CD4-positive, CD25-positive, alpha-beta regulatory T cell (primary cell): ENCODE results near the gene JMJD1C. TPM values are rescaled to one million over a fixed set of nuclear protein-coding genes. Genes with fewer than 3 reads are reported as not detected.
A peak's percentile ranks its signal among the peaks of the same experiment; 100 is the strongest.

Source experiments
- ATAC-seq, 2 donors: fragments of 150-1000 bp; cut with Tn5 transposase; one replicate each; pipeline ENCODE4 v1.10.0; 2021; ENCODE audit warnings: low read depth in 2 of 2, moderate number of reproducible peaks in 2 of 2, moderate library complexity in 1 of 2
- DNase-seq, 3 donors: peaks; one replicate each; pipeline versions ENCODE4 v3.0.0 to v3.0.0-alpha.2; 2012 to 2022; ENCODE audit warnings: mixed read lengths in 1 of 3
- H3K27ac ChIP-seq: one replicate; pipeline ENCODE4 v1.7.0; 2013; ENCODE audit warnings: mild to moderate bottlenecking, low read length; ENCODE audit not compliant: insufficient read depth, poor library complexity, severe bottlenecking
- H3K27me3 ChIP-seq: one replicate; pipeline ENCODE4 v1.7.0; 2013; ENCODE audit warnings: low read length; ENCODE audit not compliant: control insufficient read depth, insufficient read depth
- H3K36me3 ChIP-seq: one replicate; pipeline ENCODE4 v1.7.0; 2013; ENCODE audit warnings: mild to moderate bottlenecking, low read length, moderate library complexity; ENCODE audit not compliant: control insufficient read depth, insufficient read depth
- H3K4me1 ChIP-seq: 2 replicates; pipeline ENCODE4 v1.7.0; 2013; ENCODE audit warnings: mild to moderate bottlenecking, low read length; ENCODE audit not compliant: insufficient read depth, control insufficient read depth, poor library complexity, severe bottlenecking
- H3K4me3 ChIP-seq: one replicate; pipeline ENCODE4 v1.7.0; 2013; ENCODE audit warnings: low read depth, mild to moderate bottlenecking, low read length, moderate library complexity
- H3K9me3 ChIP-seq, 2 experiments: 1 replicate in 1 of 2; 2 replicates in 1 of 2; pipeline ENCODE4 v1.7.0; 2013; ENCODE audit warnings: low read length in 2 of 2, mild to moderate bottlenecking in 1 of 2, moderate library complexity in 1 of 2; ENCODE audit not compliant: control insufficient read depth in 2 of 2
- H3K27ac Mint-ChIP-seq, 3 donors: one replicate each; pipeline ENCODE4 v1.8.0; 2020 to 2022; ENCODE audit warnings: mild to moderate bottlenecking in 3 of 3, mixed read lengths in 3 of 3, moderate library complexity in 2 of 3
- H3K27me3 Mint-ChIP-seq: one replicate; pipeline ENCODE4 v1.8.0; 2022; ENCODE audit warnings: mild to moderate bottlenecking, mixed read lengths
- H3K36me3 Mint-ChIP-seq: one replicate; pipeline ENCODE4 v1.8.0; 2020; ENCODE audit warnings: mixed read lengths
- H3K4me1 Mint-ChIP-seq, 4 donors: one replicate each; pipeline ENCODE4 v1.8.0; 2020 to 2022; ENCODE audit warnings: mixed read lengths in 4 of 4, mild to moderate bottlenecking in 1 of 4
- H3K4me3 Mint-ChIP-seq, 4 donors: one replicate each; pipeline ENCODE4 v1.8.0; 2020 to 2022; ENCODE audit warnings: mild to moderate bottlenecking in 4 of 4, mixed read lengths in 4 of 4, moderate library complexity in 3 of 4
- H3K9me3 Mint-ChIP-seq, 7 donors: one replicate each; pipeline ENCODE4 v1.8.0; 2020 to 2022; ENCODE audit warnings: mixed read lengths in 7 of 7, mild to moderate bottlenecking in 3 of 7, moderate library complexity in 2 of 7
- polyA plus RNA-seq, 4 donors: library from polyadenylated mRNA; unstranded; fragments of 300-500 nt; fragmentation: Illumina TruSeq; gene quantifications; one replicate each; pipeline ENCODE4 v1.2.3, GENCODE V29; 2021
- total RNA-seq: library from RNA; stranded (reverse); gene quantifications from one replicate; pipeline ENCODE4 v1.2.3, GENCODE V29; 2022

Gene JMJD1C
- total and polyA plus RNA-seq, 5 donors from 2014 or later = 35.5 to 222 (median 46.4) TPM

DNA sequence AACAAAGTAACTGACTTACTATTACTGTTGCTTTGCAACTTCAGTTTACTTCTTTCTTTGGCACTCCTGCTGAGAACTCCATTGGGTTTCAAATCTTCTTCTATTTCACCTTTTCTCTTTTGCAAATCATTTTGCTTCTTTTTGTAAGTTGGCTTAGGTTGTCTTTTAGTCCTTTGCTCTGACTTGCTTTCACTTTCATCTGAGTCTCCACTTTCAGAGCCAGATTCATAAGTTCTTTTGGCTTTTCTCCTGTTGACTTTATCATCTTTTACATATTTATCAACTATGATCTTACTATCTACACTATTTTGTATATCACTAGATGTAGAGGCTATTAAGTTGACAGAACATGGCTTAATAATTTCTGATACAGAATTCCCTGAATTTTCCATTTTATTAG is 259.2 kb downstream of the JMJD1C start:
- H3K4me1 Mint-ChIP-seq = peaks cover 21 to 57% (median 46%) of the 10 kb centered on the region in 4 donors
- Histone ChIP-seq H3K27ac (peak overlapping the region; percentile 42), H3K4me1 (peaks cover 38% of the 10 kb centered on the region), H3K4me3 (peak overlapping the region; percentile 61), H3K36me3 (peaks cover 27% of the 10 kb centered on the region), H3K9me3 (no peaks in the 10 kb centered on the region), H3K27me3 (no peaks in the 10 kb centered on the region)
- peak in 1 of 3 donors; percentile 58 for DNase-seq
- peak overlapping the region in 1 of 3 donors; percentile 8 for H3K27ac Mint-ChIP-seq
- peak overlapping the region in 3 of 4 donors; percentile 13 to 86 (median 59) for H3K4me3 Mint-ChIP-seq
- H3K27me3 Mint-ChIP-seq = no peaks in the 10 kb centered on the region
- ATAC-seq = no peak
- peaks cover 35% of the 10 kb centered on the region for H3K36me3 Mint-ChIP-seq
- H3K9me3 Mint-ChIP-seq = no peaks in the 10 kb centered on the region

DNA sequence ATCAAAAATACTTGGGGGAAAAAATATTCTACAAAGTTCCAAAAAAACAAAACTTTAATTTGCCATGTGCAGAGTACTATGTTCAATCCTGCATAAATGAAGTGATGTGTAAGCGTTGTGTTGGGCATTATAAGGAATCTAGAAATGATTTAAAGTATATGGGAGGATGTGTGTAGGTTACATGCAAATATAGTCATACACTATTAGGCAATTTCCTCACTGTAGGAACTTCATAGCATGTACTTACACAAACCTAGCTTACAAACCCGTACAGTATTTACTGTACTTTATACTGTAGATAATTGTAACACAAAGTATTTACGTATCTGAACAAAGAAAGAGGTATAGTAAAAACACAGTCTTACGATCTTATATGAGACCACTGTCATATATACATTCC is 260.4 kb downstream of the JMJD1C start:
- Mint-ChIP-seq H3K4me3 (peak overlapping the region; percentile 6 to 92 (median 74)), H3K9me3 (no peaks in the 10 kb centered on the region), H3K27me3 (no peaks in the 10 kb centered on the region), H3K36me3 (peaks cover 28% of the 10 kb centered on the region), H3K27ac (peak overlapping the region in 2 of 3 donors; percentile 27 to 64), H3K4me1 (peaks cover 27 to 49% (median 40%) of the 10 kb centered on the region in 4 donors)
- Histone ChIP-seq H3K9me3 (no peaks in the 10 kb centered on the region), H3K27ac (no peak overlapping the region), H3K4me1 (peaks cover 36% of the 10 kb centered on the region), H3K27me3 (no peaks in the 10 kb centered on the region), H3K36me3 (peaks cover 32% of the 10 kb centered on the region), H3K4me3 (peak overlapping the region; percentile 79)
- ATAC-seq (no peak), DNase-seq (no peak)

DNA sequence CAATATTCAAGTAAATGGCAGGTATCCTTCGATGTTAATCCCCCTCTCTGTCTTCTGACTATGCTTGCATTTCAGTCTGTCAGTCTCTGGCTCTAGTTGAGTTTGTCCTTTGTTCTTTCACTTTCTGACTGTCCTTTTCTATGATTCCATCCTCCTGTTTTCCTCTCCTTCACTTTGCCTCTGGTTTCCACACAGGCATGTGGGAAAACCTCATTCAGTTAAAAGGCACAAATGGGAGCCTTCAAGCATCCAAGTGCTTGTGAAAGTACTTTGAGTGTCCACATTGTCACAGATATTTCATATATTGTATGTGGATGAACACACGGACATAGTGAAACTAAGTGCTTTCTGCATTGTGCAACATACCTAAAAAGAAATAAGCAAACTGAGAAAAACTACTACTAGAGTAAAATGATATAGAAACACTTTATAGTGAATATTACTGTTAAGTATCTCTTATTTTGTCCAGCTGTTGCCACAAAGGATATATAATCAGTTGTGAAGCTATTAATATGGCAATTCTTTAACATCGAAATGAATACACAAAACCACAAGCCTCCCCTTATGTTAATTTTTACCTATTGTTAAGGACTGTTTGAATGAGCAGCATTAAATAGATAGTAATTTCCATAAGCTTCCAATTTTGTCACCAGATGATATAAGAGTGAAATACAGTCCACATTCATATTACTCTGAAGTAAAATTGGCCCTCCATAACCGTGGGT is 260.9 kb downstream of the JMJD1C start:
- peak overlapping the region in 2 of 3 donors; percentile 27 to 64 for H3K27ac Mint-ChIP-seq
- ATAC-seq (no peak), DNase-seq (peak in 1 of 3 donors; percentile 16)
- H3K36me3 Mint-ChIP-seq = peaks cover 27% of the 10 kb centered on the region
- no peaks in the 10 kb centered on the region for H3K27me3 Mint-ChIP-seq
- Histone ChIP-seq H3K36me3 (peaks cover 35% of the 10 kb centered on the region), H3K4me3 (peak overlapping the region; percentile 79), H3K9me3 (no peaks in the 10 kb centered on the region), H3K4me1 (peaks cover 35% of the 10 kb centered on the region), H3K27ac (no peak overlapping the region), H3K27me3 (no peaks in the 10 kb centered on the region)
- H3K4me1 Mint-ChIP-seq = peaks cover 27 to 48% (median 37%) of the 10 kb centered on the region in 4 donors
- no peaks in the 10 kb centered on the region for H3K9me3 Mint-ChIP-seq
- peak overlapping the region; percentile 43 to 92 (median 74) for H3K4me3 Mint-ChIP-seq

DNA sequence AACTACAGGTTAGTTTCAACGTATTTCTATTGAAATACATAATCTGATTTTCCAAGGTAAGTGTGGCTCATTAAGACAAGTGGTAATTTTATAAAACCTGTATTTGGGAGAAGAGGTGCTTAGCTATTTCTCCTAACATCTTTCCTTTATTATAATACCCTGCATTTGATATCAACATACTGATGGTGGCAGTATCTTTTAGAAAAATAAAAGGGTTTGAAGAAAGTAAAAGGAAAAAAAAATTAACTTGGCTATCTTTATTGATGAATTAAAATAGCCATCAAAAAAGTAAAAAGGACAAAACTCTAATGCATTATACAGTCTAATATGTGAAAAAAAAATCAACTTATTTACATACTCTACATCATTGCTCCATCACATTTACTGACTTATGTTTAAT is 264.7 kb downstream of the JMJD1C start:
- no peaks in the 10 kb centered on the region for H3K9me3 ChIP-seq
- no peak for DNase-seq
- H3K36me3 ChIP-seq = peaks cover 56% of the 10 kb centered on the region
- H3K36me3 Mint-ChIP-seq = peaks cover 26% of the 10 kb centered on the region
- no peaks in the 10 kb centered on the region for H3K9me3 Mint-ChIP-seq
- H3K27ac Mint-ChIP-seq = no peak overlapping the region
- peaks cover 14% of the 10 kb centered on the region for H3K4me1 ChIP-seq
- H3K27me3 Mint-ChIP-seq = no peaks in the 10 kb centered on the region
- no peak overlapping the region for H3K4me3 ChIP-seq
- ATAC-seq = no peak
- H3K27ac ChIP-seq = no peak overlapping the region
- H3K4me1 Mint-ChIP-seq = peaks cover 16 to 24% (median 21%) of the 10 kb centered on the region in 4 donors
- H3K4me3 Mint-ChIP-seq = no peak overlapping the region
- no peaks in the 10 kb centered on the region for H3K27me3 ChIP-seq

DNA sequence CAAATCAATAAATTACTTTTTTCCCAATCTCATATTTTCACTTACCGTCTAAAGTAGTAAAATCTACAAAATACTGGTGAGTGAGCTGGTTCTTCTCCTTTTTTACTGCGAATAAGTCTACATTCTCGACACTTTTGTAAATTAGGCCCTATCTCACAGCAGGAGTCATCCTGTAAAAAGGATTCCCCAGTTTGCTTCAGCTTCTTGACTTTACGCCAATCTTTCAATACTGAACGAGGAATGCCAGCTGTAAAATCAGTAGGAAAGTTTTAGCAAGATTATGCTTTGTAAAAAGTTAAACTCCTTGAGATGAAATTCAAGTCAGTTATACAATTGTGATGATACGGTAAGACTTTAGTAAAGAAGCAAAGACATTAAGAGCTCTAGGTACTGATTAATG is 265.3 kb downstream of the JMJD1C start:
- peaks cover 56% of the 10 kb centered on the region for H3K36me3 ChIP-seq
- Mint-ChIP-seq H3K4me3 (no peak overlapping the region), H3K9me3 (no peaks in the 10 kb centered on the region), H3K27ac (no peak overlapping the region), H3K4me1 (peaks cover 16 to 21% (median 17%) of the 10 kb centered on the region in 4 donors), H3K27me3 (no peaks in the 10 kb centered on the region), H3K36me3 (peaks cover 22% of the 10 kb centered on the region)
- no peaks in the 10 kb centered on the region for H3K27me3 ChIP-seq
- H3K27ac ChIP-seq = no peak overlapping the region
- DNase-seq = no peak
- no peak overlapping the region for H3K4me3 ChIP-seq
- H3K4me1 ChIP-seq = peaks cover 9% of the 10 kb centered on the region
- no peaks in the 10 kb centered on the region for H3K9me3 ChIP-seq
- ATAC-seq = no peak

DNA sequence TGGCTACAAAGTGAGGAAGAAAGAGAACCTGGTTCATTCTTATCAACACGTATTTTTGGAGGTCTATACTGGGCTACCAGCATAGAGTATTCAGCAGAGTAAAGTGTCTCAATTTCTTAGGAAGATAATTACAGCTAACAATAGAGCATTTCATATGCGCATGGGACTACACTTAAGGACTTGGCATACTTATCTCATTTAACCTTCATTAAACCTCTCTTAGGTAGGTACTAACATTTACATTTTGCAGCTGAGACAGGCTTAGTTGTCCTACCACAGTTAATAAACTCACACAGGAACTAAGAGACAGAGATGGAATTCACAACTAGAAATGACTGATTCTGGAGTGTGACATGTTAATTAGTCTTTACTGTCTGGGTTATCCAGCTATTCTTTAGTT is 266.1 kb downstream of the JMJD1C start:
- peaks cover 2% of the 10 kb centered on the region for H3K4me1 ChIP-seq
- ATAC-seq (no peak), DNase-seq (no peak)
- no peak overlapping the region for H3K27ac ChIP-seq
- no peak overlapping the region for H3K4me3 Mint-ChIP-seq
- H3K4me1 Mint-ChIP-seq = peaks cover 8 to 16% (median 11%) of the 10 kb centered on the region in 4 donors
- H3K36me3 ChIP-seq = peaks cover 59% of the 10 kb centered on the region
- no peaks in the 10 kb centered on the region for H3K9me3 ChIP-seq
- no peaks in the 10 kb centered on the region for H3K27me3 Mint-ChIP-seq
- H3K9me3 Mint-ChIP-seq = no peaks in the 10 kb centered on the region
- H3K27me3 ChIP-seq = no peaks in the 10 kb centered on the region
- peaks cover 18% of the 10 kb centered on the region for H3K36me3 Mint-ChIP-seq
- H3K4me3 ChIP-seq = no peak overlapping the region
- no peak overlapping the region for H3K27ac Mint-ChIP-seq

DNA sequence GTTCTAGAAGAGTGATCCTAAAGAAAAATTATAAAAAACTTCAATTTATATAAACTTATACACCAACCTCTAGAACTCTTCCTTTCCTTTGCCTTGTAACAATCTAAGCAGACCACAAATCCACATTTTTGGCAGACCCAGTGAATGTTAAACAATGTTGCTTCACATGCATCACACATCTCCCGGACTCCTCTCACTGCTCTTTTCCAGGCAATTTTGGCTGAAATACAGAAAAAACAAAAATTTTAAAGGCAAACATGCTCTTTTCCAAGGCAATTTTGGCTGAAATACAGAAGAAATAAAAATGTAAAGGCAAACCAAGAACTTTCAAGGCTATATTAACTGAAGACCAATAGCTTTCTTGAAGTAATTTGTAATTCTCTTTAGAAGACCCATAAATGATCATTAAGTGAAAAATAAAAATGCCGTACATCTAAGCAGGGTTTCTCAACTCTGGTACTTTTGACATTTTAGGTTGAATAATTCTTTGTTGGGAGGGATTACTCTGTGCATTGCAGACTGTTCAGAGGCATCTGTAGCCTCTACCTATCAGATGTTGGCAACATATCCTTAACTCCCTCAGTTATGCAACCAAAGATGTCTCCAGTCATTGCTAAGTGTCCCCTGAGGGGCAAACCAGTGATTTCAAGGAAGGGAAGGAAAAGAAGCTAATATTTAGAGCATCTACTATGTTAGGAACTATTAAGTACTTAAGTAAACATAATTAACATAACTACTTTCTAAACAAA is 268.3 kb downstream of the JMJD1C start:
- Mint-ChIP-seq H3K36me3 (peaks cover 27% of the 10 kb centered on the region), H3K27me3 (no peaks in the 10 kb centered on the region), H3K27ac (peak overlapping the region in 1 of 3 donors; percentile 59), H3K4me1 (peaks cover 0 to 12% (median 5%) of the 10 kb centered on the region in 4 donors), H3K4me3 (no peak overlapping the region), H3K9me3 (no peaks in the 10 kb centered on the region)
- no peaks in the 10 kb centered on the region for H3K27me3 ChIP-seq
- ATAC-seq (no peak), DNase-seq (no peak)
- H3K9me3 ChIP-seq = no peaks in the 10 kb centered on the region
- no peaks in the 10 kb centered on the region for H3K4me1 ChIP-seq
- peaks cover 70% of the 10 kb centered on the region for H3K36me3 ChIP-seq
- H3K4me3 ChIP-seq = no peak overlapping the region
- H3K27ac ChIP-seq = no peak overlapping the region
